Stomach (tissue), 9 donors: ENCODE measurements around the gene ZNF785. TPM values are rescaled to one million over a fixed set of nuclear protein-coding genes. Genes with fewer than 3 reads are reported as not detected.

ENCODE experiments used
- DNase-seq, 2 donors: peaks; one replicate each; pipeline versions ENCODE4 v3.0.0 to v3.0.0-alpha.2; 2013 to 2019
- H3K27ac ChIP-seq, 5 donors: fragments of 200-600 bp in 4 of 5; sonication (generic) in 4 of 5; one replicate each; pipeline ENCODE4 v1.5.1; 2013 to 2019; ENCODE audit warnings: mild to moderate bottlenecking in 1 of 5, moderate library complexity in 1 of 5
- H3K27me3 ChIP-seq, 3 donors: fragments of 200-600 bp; sonication (generic); one replicate each; pipeline ENCODE4 v1.5.1; 2017 to 2019; ENCODE audit warnings: mixed run types in 1 of 3
- H3K36me3 ChIP-seq, 4 donors: fragments of 200-600 bp; sonication (generic); 1 replicate in 3 of 4; 2 replicates in 1 of 4; pipeline ENCODE4 v1.5.1; 2016 to 2019
- H3K4me1 ChIP-seq, 4 donors: fragments of 200-600 bp; sonication (generic); one replicate each; pipeline ENCODE4 v1.5.1; 2016 to 2019
- H3K4me3 ChIP-seq, 4 donors: fragments of 200-600 bp; sonication (generic) in 3 of 4; one replicate each; pipeline ENCODE4 v1.5.1; 2016 to 2019; ENCODE audit warnings: mild to moderate bottlenecking in 1 of 4
- H3K9me3 ChIP-seq, 4 donors: fragments of 200-600 bp; sonication (generic); one replicate each; pipeline ENCODE4 v1.5.1; 2016 to 2019
- EP300 ChIP-seq: sonication (generic); formaldehyde crosslinking; IDR thresholded peaks from one replicate; pipeline ENCODE4 v1.6.1; 2017; ENCODE audit warnings: antibody characterized with exemption
- POLR2A ChIP-seq, 4 donors: fragments of 450-650 bp; IDR thresholded peaks; one replicate each; pipeline ENCODE4 v1.6.1; 2016; ENCODE audit warnings: antibody characterized with exemption in 4 of 4, control low read depth in 2 of 4, mild to moderate bottlenecking in 1 of 4, moderate library complexity in 1 of 4
- POLR2AphosphoS5 ChIP-seq, 3 donors: sonication (generic); formaldehyde crosslinking; IDR thresholded peaks; one replicate each; pipeline ENCODE4 v1.6.1; 2016; ENCODE audit warnings: antibody characterized with exemption in 3 of 3
- WGBS, 5 donors: extraction: QIAGEN DNeasy Blood & Tissue Kit in 3 of 5; methylation state at CpG; one replicate each; pipeline versions ENCODE4 v1.1.5 to v1.1.7; 2013 to 2018; 5-methylcytosine and 5-hydroxymethylcytosine counted together
- intact Hi-C: fragments of 100-400 bp; cut with DNase I; formaldehyde crosslinking; loops from one replicate; pipeline ENCODE4 v1.15.1; 2023; ENCODE audit warnings: low total_unique reads
- polyA plus RNA-seq, 3 donors: library from polyadenylated mRNA; stranded (reverse); fragments of 200-250 nt; gene quantifications; one replicate each; pipeline ENCODE4 v1.2.3, GENCODE V29; 2013
- total RNA-seq, 5 donors: library from RNA; depleted of rRNA; stranded (reverse); fragments of >200 nt; gene quantifications; one replicate each; pipeline versions ENCODE4 v1.1.0 to v1.2.3, GENCODE V29; 2014 to 2016
- TF ChIP-seq, protein P1 (sequence below), 7 experiments: fragments of 450-650 bp in 4 of 7; fragments of 200-600 bp in 3 of 7; sonication (generic) in 3 of 7; IDR thresholded peaks; one replicate each; pipeline ENCODE4 v1.5.1; 2016 to 2019; ENCODE audit warnings: antibody characterized with exemption in 7 of 7, control low read depth in 2 of 7, mild to moderate bottlenecking in 1 of 7
- donor health status: healthy with polysubstance abuse.
- donor health status: Bipolar disorder and iron deficiency.
- donor health status: healthy.

ZNF785 gene
- total and polyA plus RNA-seq, 8 donors: 3.8 to 49.0 (median 8.4) TPM

- no peak for DNase-seq
- Histone ChIP-seq H3K4me1 (peaks cover 0 to 5% (median 2%) of the 10 kb centered on the region in 4 donors), H3K27ac (no peak overlapping the region), H3K36me3 (no peaks in the 10 kb centered on the region), H3K4me3 (no peak overlapping the region), H3K27me3 (peaks cover 0 to 20% (median 0%) of the 10 kb centered on the region in 3 donors), H3K9me3 (no peaks in the 10 kb centered on the region)
- intact Hi-C loops: no loop called here
- TF ChIP-seq POLR2AphosphoS5 (IDR thresholded peaks at IDR 0.05): no peak
- TF ChIP-seq POLR2A (IDR thresholded peaks at IDR 0.05): no peak
- TF ChIP-seq EP300: no peak
- TF ChIP-seq, protein P1, sequence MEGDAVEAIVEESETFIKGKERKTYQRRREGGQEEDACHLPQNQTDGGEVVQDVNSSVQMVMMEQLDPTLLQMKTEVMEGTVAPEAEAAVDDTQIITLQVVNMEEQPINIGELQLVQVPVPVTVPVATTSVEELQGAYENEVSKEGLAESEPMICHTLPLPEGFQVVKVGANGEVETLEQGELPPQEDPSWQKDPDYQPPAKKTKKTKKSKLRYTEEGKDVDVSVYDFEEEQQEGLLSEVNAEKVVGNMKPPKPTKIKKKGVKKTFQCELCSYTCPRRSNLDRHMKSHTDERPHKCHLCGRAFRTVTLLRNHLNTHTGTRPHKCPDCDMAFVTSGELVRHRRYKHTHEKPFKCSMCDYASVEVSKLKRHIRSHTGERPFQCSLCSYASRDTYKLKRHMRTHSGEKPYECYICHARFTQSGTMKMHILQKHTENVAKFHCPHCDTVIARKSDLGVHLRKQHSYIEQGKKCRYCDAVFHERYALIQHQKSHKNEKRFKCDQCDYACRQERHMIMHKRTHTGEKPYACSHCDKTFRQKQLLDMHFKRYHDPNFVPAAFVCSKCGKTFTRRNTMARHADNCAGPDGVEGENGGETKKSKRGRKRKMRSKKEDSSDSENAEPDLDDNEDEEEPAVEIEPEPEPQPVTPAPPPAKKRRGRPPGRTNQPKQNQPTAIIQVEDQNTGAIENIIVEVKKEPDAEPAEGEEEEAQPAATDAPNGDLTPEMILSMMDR (IDR thresholded peaks at IDR 0.05): no peak
- 90 to 92% (median 91%) methylated on average over 9 of the region's 9 CpGs for WGBS, 5 donors
Observed at GRCh38 chr16:30626236-30626635, 40.7 kb upstream of the ZNF785 start.

DNA sequence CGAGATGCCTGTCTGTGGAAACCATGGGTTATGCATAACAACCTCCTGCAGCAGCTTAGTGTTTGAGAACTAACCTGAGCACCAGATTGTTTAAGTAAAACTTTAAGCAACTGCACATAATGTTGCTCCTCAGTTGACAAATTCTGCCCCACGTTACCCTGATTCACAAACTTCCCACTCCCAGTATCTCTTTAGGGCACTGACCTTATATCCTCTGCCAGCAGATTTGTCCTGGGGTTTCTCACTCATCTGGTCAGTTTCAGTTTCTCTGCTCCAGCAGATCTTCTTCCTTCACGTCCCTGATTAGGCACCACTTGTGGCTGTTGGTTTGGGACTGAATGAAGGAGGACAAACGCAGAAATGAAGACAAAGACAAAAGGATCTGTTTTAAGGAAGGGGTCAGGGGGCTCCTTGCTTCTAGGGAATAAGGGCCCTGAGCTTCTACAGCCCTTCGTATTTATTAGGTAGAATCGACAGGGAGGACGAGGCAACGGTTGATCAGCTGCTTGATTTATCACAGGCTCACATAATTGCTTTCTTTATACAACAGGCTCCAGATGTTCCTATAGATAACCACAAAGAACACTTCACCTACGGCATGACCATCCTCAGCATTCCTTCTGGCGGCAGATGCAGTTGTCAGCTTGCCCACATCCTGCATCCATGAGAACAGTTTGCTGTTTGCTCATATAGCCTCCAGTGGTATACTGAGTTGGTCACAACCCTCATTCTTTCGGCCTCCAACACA lies 38.2 kb upstream of the ZNF785 start:
- TF ChIP-seq, protein P1 (IDR thresholded peaks at IDR 0.05): no peak
- no peak for TF ChIP-seq POLR2A (IDR thresholded peaks at IDR 0.05)
- Histone ChIP-seq H3K27me3 (peaks cover 0 to 20% (median 0%) of the 10 kb centered on the region in 3 donors), H3K9me3 (no peaks in the 10 kb centered on the region), H3K4me1 (peaks cover 0 to 5% (median 2%) of the 10 kb centered on the region in 4 donors), H3K4me3 (no peak overlapping the region), H3K36me3 (no peaks in the 10 kb centered on the region), H3K27ac (no peak overlapping the region)
- no peak for DNase-seq
- 80 to 87% (median 84%) methylated on average over 10 to 11 of the region's 11 CpGs for WGBS, 5 donors
- intact Hi-C loops: no loop called here

DNA sequence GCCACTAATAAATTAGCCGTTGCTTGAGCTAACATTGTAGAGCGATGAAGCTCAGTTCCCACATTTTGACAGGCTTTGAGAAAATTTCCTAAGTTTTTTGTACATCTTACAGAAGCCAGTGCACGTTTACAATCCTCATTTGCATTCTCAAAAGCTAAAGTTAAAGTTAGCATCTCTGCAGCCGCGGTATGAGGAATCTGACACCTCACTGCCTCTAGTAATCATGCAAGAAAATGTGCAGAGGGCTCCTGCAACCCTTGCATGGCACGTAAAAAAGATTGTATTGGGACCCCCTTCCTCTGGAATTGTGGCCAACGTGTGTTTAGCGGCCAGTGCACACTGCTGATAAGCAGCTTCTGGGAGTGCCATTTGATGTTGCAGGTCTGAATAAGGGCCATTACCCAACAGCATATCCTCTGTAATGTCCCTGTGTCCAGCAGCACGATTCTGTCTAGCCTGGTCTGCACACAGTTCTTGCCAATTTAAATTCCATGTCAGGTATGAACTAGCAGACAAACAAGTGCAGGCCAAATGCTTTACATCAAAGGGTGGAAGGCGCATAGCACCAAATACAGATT lies 37.0 kb upstream of the ZNF785 start:
- H3K27me3 ChIP-seq: peaks cover 0 to 20% (median 0%) of the 10 kb centered on the region in 3 donors
- intact Hi-C loops: no loop called here
- WGBS, 5 donors: 47 to 53% (median 49%) methylated on average over 10 of the region's 10 CpGs
- no peak overlapping the region for H3K27ac ChIP-seq
- H3K4me1 ChIP-seq: peaks cover 0 to 4% (median 0%) of the 10 kb centered on the region in 4 donors
- DNase-seq: no peak
- no peak overlapping the region for H3K4me3 ChIP-seq
- no peaks in the 10 kb centered on the region for H3K9me3 ChIP-seq
- no peaks in the 10 kb centered on the region for H3K36me3 ChIP-seq
- no peak for TF ChIP-seq EP300
- no peak for TF ChIP-seq POLR2AphosphoS5 (IDR thresholded peaks at IDR 0.05)
- no peak for TF ChIP-seq POLR2A (IDR thresholded peaks at IDR 0.05)
- TF ChIP-seq, protein P1 (IDR thresholded peaks at IDR 0.05): no peak

GRCh38 chr16:30621765-30622164 lies 36.3 kb upstream of the ZNF785 start:
- intact Hi-C loops: no loop called here

More at GRCh38 chr16:30621765-30622164, 36.3 kb upstream of the ZNF785 start:
- peaks cover 0 to 4% (median 0%) of the 10 kb centered on the region in 4 donors for H3K4me1 ChIP-seq
- no peaks in the 10 kb centered on the region for H3K36me3 ChIP-seq
- TF ChIP-seq, protein P1 (IDR thresholded peaks at IDR 0.05): no peak
- TF ChIP-seq EP300 (no peak), POLR2A (IDR thresholded peaks at IDR 0.05) (no peak)
- DNase-seq: no peak
- no peak overlapping the region for H3K4me3 ChIP-seq
- no peak overlapping the region for H3K27ac ChIP-seq
- 73 to 82% (median 76%) methylated on average over 5 of the region's 5 CpGs for WGBS, 5 donors
- H3K27me3 ChIP-seq: peaks cover 0 to 20% (median 0%) of the 10 kb centered on the region in 3 donors
- H3K9me3 ChIP-seq: no peaks in the 10 kb centered on the region
